GM12878 (cell line): ENCODE results near the gene ANXA8L1. TPM values are rescaled to one million over a fixed set of nuclear protein-coding genes. Genes with fewer than 3 reads are reported as not detected.
A peak's percentile ranks its signal among the peaks of the same experiment; 100 is the strongest.
"Not testable (repeated sequence)": the region's sequence is repeated elsewhere in the genome, so short reads cannot be mapped to it uniquely, and the experiment has no call there.

Experiments used
- ATAC-seq: fragments of 200-7000 bp; cut with Tn5 transposase; 3 replicates; pipeline ENCODE4 v1.9.1; 2020; ENCODE audit warnings: mild to moderate bottlenecking, moderate library complexity
- BruUV-seq: library from RNA; stranded (reverse); fragments of 400-500 nt; replicated peaks from 2 replicates; lab custom pipeline; 2021; lab: Mats Ljungman, UMichigan
- CTCF ChIA-PET: fragments of 300-600 bp; sonication (Branson Sonifier 250); formaldehyde crosslinking; extraction: SDS; loops from one replicate; lab custom pipeline; 2021; ENCODE audit warnings: inconsistent platforms; lab: Yijun Ruan, JAX
- POLR2A ChIA-PET: fragments of 350-600 bp; formaldehyde crosslinking; extraction: SDS; loops from one replicate; lab custom pipeline; 2021; ENCODE audit warnings: inconsistent platforms; lab: Charles Lee
- RAD21 ChIA-PET: fragments of 300-600 bp; sonication (Branson Sonifier 250); formaldehyde crosslinking; loops from one replicate; lab custom pipeline; 2023; ENCODE audit warnings: antibody characterized with exemption; ENCODE audit not compliant: unreplicated experiment; lab: Charles Lee
- SMC1A ChIA-PET: fragments of 300-600 bp; sonication (Branson Sonifier 250); formaldehyde crosslinking; loops from one replicate; lab custom pipeline; 2023; ENCODE audit not compliant: unreplicated experiment, uncharacterized antibody; lab: Charles Lee
- DNase-seq: peaks from one replicate; pipeline ENCODE4 v3.0.0-alpha.2; 2011; ENCODE audit warnings: low read depth, low spot score
- FAIRE-seq: peaks from 3 replicates; lab custom pipeline; 2011; peaks lifted over from hg19 to GRCh38; lab: Jason Lieb, UNC
- H2AFZ ChIP-seq: 2 replicates; pipeline ENCODE4 v1.6.0; 2011; ENCODE audit warnings: low read depth, low read length, control low read depth; ENCODE audit not compliant: control insufficient read depth
- H3K27ac ChIP-seq: 2 replicates; pipeline ENCODE4 v1.5.1; 2011; ENCODE audit warnings: control low read depth; ENCODE audit not compliant: control insufficient read depth, insufficient read depth
- H3K27me3 ChIP-seq, 2 experiments: replicated peaks in 1 of 2; 2 replicates each; pipeline versions ENCODE4 v1.6.0 to v1.6.1; 2011; ENCODE audit warnings: low read length in 1 of 2; ENCODE audit not compliant: control insufficient read depth in 2 of 2, insufficient read depth in 2 of 2
- H3K36me3 ChIP-seq, 2 experiments: 2 replicates each; pipeline ENCODE4 v1.5.1; 2011; ENCODE audit warnings: low read length in 1 of 2; ENCODE audit not compliant: control insufficient read depth in 2 of 2, insufficient read depth in 2 of 2
- H3K4me1 ChIP-seq: 2 replicates; pipeline ENCODE4 v1.6.1; 2011; ENCODE audit warnings: mild to moderate bottlenecking, low read length, moderate library complexity, mixed read lengths; ENCODE audit not compliant: control insufficient read depth, insufficient read depth
- H3K4me2 ChIP-seq: 2 replicates; pipeline ENCODE4 v1.6.0; 2011; ENCODE audit warnings: control low read depth; ENCODE audit not compliant: control insufficient read depth, insufficient read depth
- H3K4me3 ChIP-seq: fragments of 200-600 bp; sonication (generic); 2 replicates; pipeline ENCODE4 v1.5.1; 2016
- H3K79me2 ChIP-seq: 2 replicates; pipeline ENCODE4 v1.6.0; 2011; ENCODE audit warnings: low read length; ENCODE audit not compliant: control insufficient read depth, insufficient read depth
- H3K9ac ChIP-seq: 2 replicates; pipeline ENCODE4 v1.8.0; 2011; ENCODE audit warnings: low read length, control low read depth, mixed read lengths; ENCODE audit not compliant: control insufficient read depth, insufficient read depth
- H3K9me3 ChIP-seq: replicated peaks from 3 replicates; pipeline ENCODE4 v1.5.1; 2011; ENCODE audit warnings: mild to moderate bottlenecking, low read length; ENCODE audit not compliant: control insufficient read depth, insufficient read depth
- H4K20me1 ChIP-seq: 2 replicates; pipeline ENCODE4 v1.6.0; 2011; ENCODE audit not compliant: control insufficient read depth, insufficient read depth
- WGBS: methylation state at CpG from one replicate; pipeline ENCODE4 v1.1.6; 2016; ENCODE audit warnings: low lambda C conversion rate; ENCODE audit not compliant: insufficient replicate concordance, insufficient coverage; ENCODE audit errors: missing lambda C conversion rate; 5-methylcytosine and 5-hydroxymethylcytosine counted together
- in situ Hi-C: fragments of 300-500 bp; cut with MboI; formaldehyde crosslinking; loops from 9 replicates; pipeline ENCODE4 v1.14.3; 2018; ENCODE audit warnings: mixed read lengths
- intact Hi-C: fragments of 100-400 bp; cut with micrococcal nuclease; formaldehyde crosslinking; loops from one replicate; pipeline ENCODE4 v1.14.2; 2022; ENCODE audit not compliant: unreplicated experiment
- polyA plus RNA-seq, 11 experiments: library from polyadenylated mRNA; depleted of rRNA in 4 of 11; unstranded in 6 of 11; stranded (reverse) in 5 of 11; fragments of >200 nt; fragmentation: Nextera tagmentation in 4 of 11; fragmentation: Illumina TruSeq in 1 of 11; extraction: Ambion mirVana in 4 of 11; extraction: Trizol in 1 of 11; gene quantifications; 1 replicate in 1 of 11; 2 replicates in 10 of 11; pipeline versions ENCODE4 v1.2.1 to v1.2.3, GENCODE V29; 2011 to 2016; ENCODE audit warnings: inconsistent platforms in 2 of 11, missing spikeins in 2 of 11, low read depth in 1 of 11
- total RNA-seq, 4 experiments: library from RNA; depleted of rRNA in 3 of 4; stranded (reverse); fragments of >200 nt in 3 of 4; fragmentation: Illumina TruSeq in 1 of 4; extraction: Trizol in 1 of 4; gene quantifications; 2 replicates each; pipeline versions ENCODE4 v1.2.1 to v1.2.3, GENCODE V29; 2013 to 2021

Gene ANXA8L1
- total and polyA plus RNA-seq, 10 of the 15 experiments (the other 5 are each of a cell fraction or from before 2014, with no cell fraction given): 0.04 to 0.49 (median 0.22) TPM; not detected in 3

DNA sequence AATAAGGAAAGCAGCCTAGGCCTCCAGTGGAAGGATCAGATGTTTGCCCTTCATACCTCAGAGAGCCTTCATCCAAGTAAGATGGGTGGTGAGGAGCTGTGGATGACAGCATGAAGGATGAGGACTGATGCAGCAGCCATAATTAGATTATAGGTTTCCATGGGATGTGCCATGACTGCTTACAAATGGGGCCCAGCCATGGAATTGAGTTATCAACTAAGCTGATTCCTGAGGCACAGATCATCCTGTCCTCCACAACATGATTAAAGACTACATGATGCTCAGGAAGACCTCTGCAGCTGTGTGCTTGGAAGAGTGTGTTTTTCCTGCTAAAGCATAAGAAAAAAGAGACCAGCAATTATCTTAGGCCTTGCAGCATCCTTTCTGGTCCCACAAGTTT lies 35.5 kb downstream of the ANXA8L1 start:
- H4K20me1 ChIP-seq: not testable (repeated sequence)

DNA sequence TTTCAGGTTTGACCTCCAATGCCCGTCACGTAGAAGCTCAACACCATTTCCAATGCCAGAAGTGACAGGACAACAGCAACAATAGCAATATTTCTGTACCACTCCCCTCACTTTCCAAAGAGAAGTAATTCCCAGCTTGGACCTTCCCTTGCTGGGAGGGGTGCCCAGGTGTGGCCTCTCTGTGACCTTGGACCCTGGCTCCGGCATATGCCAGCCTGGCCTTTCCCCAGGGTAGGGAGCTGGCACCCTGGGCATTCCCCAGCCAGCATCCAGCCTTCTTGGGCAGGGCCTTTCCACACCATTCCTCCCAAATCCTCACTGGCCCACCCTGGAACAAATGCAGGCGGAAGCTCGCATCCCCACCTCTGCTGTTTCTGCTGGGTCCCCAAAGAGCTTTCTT lies 37.1 kb downstream of the ANXA8L1 start:
- H3K36me3 ChIP-seq, FAIRE-seq, DNase-seq, in situ Hi-C loops, POLR2A ChIA-PET, RAD21 ChIA-PET, H3K79me2 ChIP-seq, H3K27ac ChIP-seq, H3K4me3 ChIP-seq, intact Hi-C loops, H2AFZ ChIP-seq, CTCF ChIA-PET, H4K20me1 ChIP-seq, H3K9me3 ChIP-seq, H3K4me2 ChIP-seq, ATAC-seq, BruUV-seq, H3K27me3 ChIP-seq, SMC1A ChIA-PET, H3K9ac ChIP-seq, H3K4me1 ChIP-seq: not testable (repeated sequence)
- no CpG with 5 or more reads among the region's 5 CpGs for WGBS

More for the DNA sequence above, 35.5 kb downstream of the ANXA8L1 start:
- FAIRE-seq, in situ Hi-C loops, H3K27ac ChIP-seq, RAD21 ChIA-PET, H3K4me3 ChIP-seq, H2AFZ ChIP-seq, SMC1A ChIA-PET, H3K9me3 ChIP-seq, CTCF ChIA-PET, POLR2A ChIA-PET, H3K4me2 ChIP-seq, H3K79me2 ChIP-seq, H3K36me3 ChIP-seq, ATAC-seq, H3K27me3 ChIP-seq, BruUV-seq, H3K4me1 ChIP-seq, intact Hi-C loops, DNase-seq, H3K9ac ChIP-seq: not testable (repeated sequence)

- H3K27ac ChIP-seq, H3K4me2 ChIP-seq, in situ Hi-C loops, FAIRE-seq, H3K4me1 ChIP-seq, H3K36me3 ChIP-seq, H3K9ac ChIP-seq, POLR2A ChIA-PET, SMC1A ChIA-PET, H4K20me1 ChIP-seq, H3K4me3 ChIP-seq, H3K79me2 ChIP-seq, H3K9me3 ChIP-seq, H3K27me3 ChIP-seq, H2AFZ ChIP-seq, intact Hi-C loops, CTCF ChIA-PET, BruUV-seq, RAD21 ChIA-PET: not testable (repeated sequence)
- peak; percentile 0 for DNase-seq
- 25% methylated on average over 2 of the region's 6 CpGs for WGBS
- ATAC-seq: peak; percentile 64
These were observed 39.7 kb downstream of the ANXA8L1 start for GRCh38 chr10:46415291-46415690.

DNA sequence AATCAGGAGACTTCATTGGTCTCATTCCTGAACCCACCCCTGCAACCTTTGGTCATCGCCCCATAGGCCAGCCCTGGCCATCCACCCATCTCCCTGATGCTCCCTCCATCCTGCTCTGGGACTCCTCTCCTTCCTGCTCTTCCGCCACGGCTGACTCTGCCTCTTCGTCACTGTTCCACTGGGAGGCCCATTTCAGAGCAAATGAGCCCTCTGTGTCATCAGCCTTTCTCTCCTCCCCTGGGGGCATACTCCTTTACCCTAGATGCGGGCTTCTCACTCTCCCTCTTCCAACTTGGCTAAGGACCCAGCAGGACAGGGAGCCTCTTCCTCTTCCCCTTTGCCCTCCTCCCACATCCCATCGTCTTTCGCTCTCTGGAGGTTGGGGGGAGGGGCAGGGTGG lies 42.7 kb downstream of the ANXA8L1 start:
- ATAC-seq, H3K27me3 ChIP-seq, intact Hi-C loops, POLR2A ChIA-PET, H2AFZ ChIP-seq, SMC1A ChIA-PET, H3K4me3 ChIP-seq, H3K4me1 ChIP-seq, in situ Hi-C loops, H3K9me3 ChIP-seq, CTCF ChIA-PET, BruUV-seq, H3K79me2 ChIP-seq, H3K4me2 ChIP-seq, H4K20me1 ChIP-seq, H3K27ac ChIP-seq, H3K9ac ChIP-seq, DNase-seq, H3K36me3 ChIP-seq, FAIRE-seq, RAD21 ChIA-PET: not testable (repeated sequence)
- 10% methylated on average over 3 of the region's 7 CpGs for WGBS
